SK-N-SH treated with all-trans-retinoic acid at 6 μM for 48 hours (cell line): ENCODE measurements around the gene ROPN1.

Experiments used
- CREB5 ChIP-seq: fragments of 250-450 bp; sonication (Bioruptor Pico); IDR thresholded peaks from 2 replicates; pipeline ENCODE4 v1.5.1; 2020; ENCODE audit warnings: low read depth, mild to moderate bottlenecking, moderate library complexity
- GLIS3 ChIP-seq: fragments of 250-450 bp; sonication (Bioruptor Pico); IDR thresholded peaks from 2 replicates; pipeline ENCODE4 v1.5.0; 2020; ENCODE audit warnings: mild to moderate bottlenecking, moderate library complexity
- ISL1 ChIP-seq: fragments of 250-450 bp; sonication (Bioruptor Pico); IDR thresholded peaks from 2 replicates; pipeline ENCODE4 v2.1.2; 2022; ENCODE audit warnings: mild to moderate bottlenecking, moderate library complexity
- RARB ChIP-seq: fragments of 250-450 bp; sonication (Bioruptor Pico); IDR thresholded peaks from 2 replicates; pipeline ENCODE4 v1.8.0; 2021; ENCODE audit warnings: mild to moderate bottlenecking, moderate library complexity
- SNAI2 ChIP-seq: fragments of 250-450 bp; sonication (Bioruptor Pico); IDR thresholded peaks from 2 replicates; pipeline ENCODE4 v1.5.0; 2020; ENCODE audit warnings: mild to moderate bottlenecking, moderate library complexity
- TCF4 ChIP-seq: fragments of 250-450 bp; sonication (Bioruptor Pico); IDR thresholded peaks from 2 replicates; pipeline ENCODE4 v1.8.0; 2021; ENCODE audit warnings: mild to moderate bottlenecking, moderate library complexity, borderline replicate concordance
- ZNF70 ChIP-seq: fragments of 450-650 bp; formaldehyde crosslinking; IDR thresholded peaks from 2 replicates; pipeline ENCODE4 v1.5.0; 2020; ENCODE audit warnings: mild to moderate bottlenecking, moderate library complexity
- TF ChIP-seq, protein P1 (sequence below): fragments of 250-450 bp; sonication (Bioruptor Pico); IDR thresholded peaks from 2 replicates; pipeline ENCODE4 v1.8.0; 2020; ENCODE audit warnings: mild to moderate bottlenecking, moderate library complexity, borderline replicate concordance

GRCh38 chr3:124037326-124037725, 45.4 kb upstream of the ROPN1 start:
- TF ChIP-seq RARB (CRISPR knock-in tag), result no peak
- TF ChIP-seq CREB5, result no peak
- no peak for TF ChIP-seq GLIS3 (CRISPR knock-in tag)
- TF ChIP-seq, protein P1, sequence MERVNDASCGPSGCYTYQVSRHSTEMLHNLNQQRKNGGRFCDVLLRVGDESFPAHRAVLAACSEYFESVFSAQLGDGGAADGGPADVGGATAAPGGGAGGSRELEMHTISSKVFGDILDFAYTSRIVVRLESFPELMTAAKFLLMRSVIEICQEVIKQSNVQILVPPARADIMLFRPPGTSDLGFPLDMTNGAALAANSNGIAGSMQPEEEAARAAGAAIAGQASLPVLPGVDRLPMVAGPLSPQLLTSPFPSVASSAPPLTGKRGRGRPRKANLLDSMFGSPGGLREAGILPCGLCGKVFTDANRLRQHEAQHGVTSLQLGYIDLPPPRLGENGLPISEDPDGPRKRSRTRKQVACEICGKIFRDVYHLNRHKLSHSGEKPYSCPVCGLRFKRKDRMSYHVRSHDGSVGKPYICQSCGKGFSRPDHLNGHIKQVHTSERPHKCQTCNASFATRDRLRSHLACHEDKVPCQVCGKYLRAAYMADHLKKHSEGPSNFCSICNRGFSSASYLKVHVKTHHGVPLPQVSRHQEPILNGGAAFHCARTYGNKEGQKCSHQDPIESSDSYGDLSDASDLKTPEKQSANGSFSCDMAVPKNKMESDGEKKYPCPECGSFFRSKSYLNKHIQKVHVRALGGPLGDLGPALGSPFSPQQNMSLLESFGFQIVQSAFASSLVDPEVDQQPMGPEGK (CRISPR knock-in tag), result no peak
- TF ChIP-seq ZNF70, result no peak
- no peak for TF ChIP-seq ISL1 (CRISPR knock-in tag)
- TF ChIP-seq TCF4, result no peak
- no peak for TF ChIP-seq SNAI2 (CRISPR knock-in tag)
